Fibroblast of lung (primary cell): ENCODE measurements around the gene LRMDA.

Experiments used
- EZH2 ChIP-seq: IDR thresholded peaks from 2 replicates; pipeline ENCODE4 v1.5.1; 2012; ENCODE audit warnings: low read length, control low read depth, mild to moderate bottlenecking; ENCODE audit errors: missing control alignments
- TF ChIP-seq, protein P1 (sequence below), 2 donors: IDR thresholded peaks in 1 of 2; conservative IDR thresholded peaks in 1 of 2; 1 replicate in 1 of 2; 2 replicates in 1 of 2; pipeline ENCODE4 v1.5.1; 2011 to 2012; ENCODE audit warnings: low read length in 2 of 2, control low read depth in 1 of 2, inconsistent platforms in 1 of 2, low read depth in 1 of 2, mild to moderate bottlenecking in 1 of 2

DNA sequence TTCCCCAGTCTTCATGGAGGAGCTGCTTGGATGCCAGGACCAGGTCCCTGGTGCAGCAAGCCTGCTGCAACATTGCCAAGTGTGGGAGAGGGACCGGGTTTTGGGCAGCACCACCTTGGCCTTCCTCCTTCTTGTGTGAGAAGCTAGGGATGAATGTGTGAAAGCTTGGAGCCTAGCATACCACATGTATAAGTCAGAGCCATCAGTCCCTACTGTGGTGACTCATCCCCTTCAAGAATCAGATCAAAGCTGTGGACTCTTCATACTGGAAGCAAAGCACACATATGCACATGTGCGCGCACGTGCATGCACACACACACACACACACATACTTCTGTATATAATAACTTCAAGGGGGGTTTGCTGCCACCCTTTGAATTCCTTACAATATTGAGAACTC lies 527.8 kb downstream of the LRMDA start:
- TF ChIP-seq, protein P1, sequence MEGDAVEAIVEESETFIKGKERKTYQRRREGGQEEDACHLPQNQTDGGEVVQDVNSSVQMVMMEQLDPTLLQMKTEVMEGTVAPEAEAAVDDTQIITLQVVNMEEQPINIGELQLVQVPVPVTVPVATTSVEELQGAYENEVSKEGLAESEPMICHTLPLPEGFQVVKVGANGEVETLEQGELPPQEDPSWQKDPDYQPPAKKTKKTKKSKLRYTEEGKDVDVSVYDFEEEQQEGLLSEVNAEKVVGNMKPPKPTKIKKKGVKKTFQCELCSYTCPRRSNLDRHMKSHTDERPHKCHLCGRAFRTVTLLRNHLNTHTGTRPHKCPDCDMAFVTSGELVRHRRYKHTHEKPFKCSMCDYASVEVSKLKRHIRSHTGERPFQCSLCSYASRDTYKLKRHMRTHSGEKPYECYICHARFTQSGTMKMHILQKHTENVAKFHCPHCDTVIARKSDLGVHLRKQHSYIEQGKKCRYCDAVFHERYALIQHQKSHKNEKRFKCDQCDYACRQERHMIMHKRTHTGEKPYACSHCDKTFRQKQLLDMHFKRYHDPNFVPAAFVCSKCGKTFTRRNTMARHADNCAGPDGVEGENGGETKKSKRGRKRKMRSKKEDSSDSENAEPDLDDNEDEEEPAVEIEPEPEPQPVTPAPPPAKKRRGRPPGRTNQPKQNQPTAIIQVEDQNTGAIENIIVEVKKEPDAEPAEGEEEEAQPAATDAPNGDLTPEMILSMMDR (conservative IDR thresholded peaks at IDR 0.05 in 1 of 2, IDR thresholded peaks at IDR 0.05 in 1 of 2; ENCODE audit: low read depth in 1 of 2, low read length in 2 of 2), result no peak
- TF ChIP-seq EZH2, result no peak
